Measurements from ENCODE around the gene GNG13.
"Not testable (repeated sequence)": the region's sequence is repeated elsewhere in the genome, so short reads cannot be mapped to it uniquely, and the experiment has no call there.

The GNG13 gene

DNA sequence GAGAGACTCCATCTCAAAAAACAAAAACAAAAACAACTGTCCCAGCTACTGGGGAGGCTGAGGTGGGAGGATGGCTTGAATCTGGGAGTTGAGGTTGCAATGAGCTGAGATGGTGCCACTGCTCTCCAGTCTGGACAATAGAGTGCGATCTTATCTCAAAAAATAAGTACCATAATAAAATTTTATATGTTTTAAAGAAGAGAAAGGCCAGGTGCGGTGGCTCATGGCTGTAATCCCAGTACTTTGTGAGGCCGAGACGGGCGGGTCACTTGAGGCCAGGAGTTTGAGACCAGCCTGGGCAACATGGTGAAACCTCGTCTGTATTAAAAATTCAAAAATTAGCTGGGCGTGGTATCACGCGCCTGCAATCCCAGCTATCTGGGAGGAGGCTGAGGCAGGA lies 23.7 kb downstream of the GNG13 start:
- DNase-seq: no peak

GRCh38 chr16:776298-776697 lies 24.2 kb downstream of the GNG13 start:
- not testable (repeated sequence) for DNase-seq

DNA sequence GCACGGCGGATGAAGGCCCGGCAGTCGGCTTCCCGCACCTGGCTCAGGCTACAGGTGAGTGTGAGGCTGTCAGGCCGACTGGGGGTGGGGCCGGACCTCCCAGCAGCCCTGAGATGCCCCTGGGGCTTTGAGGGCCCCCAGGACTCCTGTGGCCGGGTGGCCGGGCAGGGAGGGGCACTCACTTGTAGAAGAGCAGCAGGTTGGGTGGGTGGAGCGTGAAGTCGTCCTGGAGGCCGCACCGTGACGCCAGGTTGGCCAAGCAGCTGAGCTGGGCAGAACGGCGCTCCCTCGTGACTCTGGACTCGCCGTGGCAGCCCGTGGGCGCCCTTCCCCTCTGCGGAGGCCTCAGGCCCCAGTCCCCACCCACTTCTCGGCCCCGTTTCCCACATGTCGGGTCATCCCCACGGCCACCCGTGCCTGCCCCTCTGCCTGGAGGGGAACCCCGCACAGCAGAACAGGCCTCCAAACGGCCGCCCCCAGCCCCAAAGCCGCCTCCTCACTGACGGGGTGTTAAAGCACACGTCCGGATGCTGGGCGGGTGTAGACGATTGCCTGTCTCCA lies 25.2 kb downstream of the GNG13 start:
- no peak for DNase-seq

GRCh38 chr16:774086-775001 lies 26.2 kb downstream of the GNG13 start:
- DNase-seq: no peak

GRCh38 chr16:772959-773358 lies 27.6 kb downstream of the GNG13 start:
- no peak for DNase-seq

- no peak for DNase-seq
These were observed 30.1 kb downstream of the GNG13 start for GRCh38 chr16:770411-770810.

GRCh38 chr16:769934-770333 lies 30.6 kb downstream of the GNG13 start:
- DNase-seq: no peak

DNA sequence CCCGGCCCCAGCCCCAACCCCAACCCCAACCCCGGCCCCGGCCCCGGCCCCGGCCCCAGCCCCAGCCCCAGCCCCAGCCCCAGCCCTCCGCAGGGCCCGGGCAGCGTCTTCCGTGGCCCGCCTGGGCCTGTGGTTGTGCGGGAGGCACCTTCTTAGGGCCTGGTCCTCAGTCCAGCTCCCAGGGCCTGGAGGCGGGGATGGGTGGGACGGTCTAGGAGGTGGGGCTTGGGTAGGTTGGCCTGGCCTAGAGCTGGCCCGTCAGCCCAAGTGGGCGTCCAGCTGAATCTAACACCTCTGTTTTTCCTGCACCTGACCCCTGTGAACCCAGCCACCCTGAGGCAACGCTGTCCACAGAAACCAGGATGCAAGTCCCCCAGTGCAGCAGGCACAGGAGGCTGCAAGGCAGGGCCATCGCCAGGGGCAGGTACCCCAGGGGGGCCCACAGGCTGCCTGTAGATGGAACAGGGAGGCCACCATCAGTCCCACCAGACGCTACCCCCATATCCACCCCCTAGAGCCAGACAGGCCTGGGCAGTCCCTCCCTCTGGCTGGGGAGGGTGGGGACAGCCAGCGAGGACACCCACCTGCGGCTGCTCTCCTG lies 31.2 kb downstream of the GNG13 start:
- DNase-seq: no peak

DNA sequence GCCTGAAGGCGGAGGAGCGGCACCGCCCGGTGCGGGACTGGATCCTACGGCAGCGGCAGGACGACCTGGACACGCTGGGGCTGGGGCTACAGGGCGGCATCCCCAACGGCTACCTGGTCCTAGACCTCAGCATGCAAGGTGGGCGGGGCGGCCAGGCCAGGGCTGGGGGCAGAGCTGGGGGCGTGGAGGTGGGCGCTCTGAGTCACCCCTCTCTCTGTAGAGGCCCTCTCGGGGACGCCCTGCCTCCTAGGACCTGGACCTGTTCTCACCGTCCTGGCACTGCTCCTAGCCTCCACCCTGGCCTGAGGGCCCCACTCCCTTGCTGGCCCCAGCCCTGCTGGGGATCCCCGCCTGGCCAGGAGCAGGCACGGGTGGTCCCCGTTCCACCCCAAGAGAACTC lies 32.1 kb downstream of the GNG13 start:
- DNase-seq: no peak

GRCh38 chr16:767743-768235 lies 32.7 kb downstream of the GNG13 start:
- DNase-seq: no peak

- DNase-seq: no peak
These were observed 33.5 kb downstream of the GNG13 start for GRCh38 chr16:766820-767640.

DNA sequence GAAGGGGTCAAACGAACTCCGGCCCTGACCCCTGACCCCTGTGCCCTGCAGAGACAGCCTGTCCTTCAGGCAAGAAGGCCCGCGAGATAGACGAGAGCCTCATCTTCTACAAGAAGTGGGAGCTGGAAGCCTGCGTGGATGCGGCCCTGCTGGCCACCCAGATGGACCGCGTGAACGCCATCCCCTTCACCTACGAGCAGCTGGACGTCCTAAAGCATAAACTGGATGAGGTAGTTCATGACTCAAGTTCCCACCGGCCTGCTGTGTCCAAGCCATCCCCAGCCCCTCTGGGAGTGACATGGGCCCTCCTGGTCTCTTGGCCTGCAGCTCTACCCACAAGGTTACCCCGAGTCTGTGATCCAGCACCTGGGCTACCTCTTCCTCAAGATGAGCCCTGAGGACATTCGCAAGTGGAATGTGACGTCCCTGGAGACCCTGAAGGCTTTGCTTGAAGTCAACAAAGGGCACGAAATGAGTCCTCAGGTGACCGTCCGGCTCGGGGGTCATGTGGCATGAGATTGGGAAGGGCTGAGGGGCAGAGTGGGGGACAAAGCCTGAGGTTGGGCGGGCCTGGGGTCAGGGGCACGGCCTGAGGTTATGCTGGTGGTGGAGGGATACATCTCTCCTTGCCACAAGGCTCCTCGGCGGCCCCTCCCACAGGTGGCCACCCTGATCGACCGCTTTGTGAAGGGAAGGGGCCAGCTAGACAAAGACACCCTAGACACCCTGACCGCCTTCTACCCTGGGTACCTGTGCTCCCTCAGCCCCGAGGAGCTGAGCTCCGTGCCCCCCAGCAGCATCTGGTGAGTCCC lies 34.3 kb downstream of the GNG13 start:
- no peak for DNase-seq

DNA sequence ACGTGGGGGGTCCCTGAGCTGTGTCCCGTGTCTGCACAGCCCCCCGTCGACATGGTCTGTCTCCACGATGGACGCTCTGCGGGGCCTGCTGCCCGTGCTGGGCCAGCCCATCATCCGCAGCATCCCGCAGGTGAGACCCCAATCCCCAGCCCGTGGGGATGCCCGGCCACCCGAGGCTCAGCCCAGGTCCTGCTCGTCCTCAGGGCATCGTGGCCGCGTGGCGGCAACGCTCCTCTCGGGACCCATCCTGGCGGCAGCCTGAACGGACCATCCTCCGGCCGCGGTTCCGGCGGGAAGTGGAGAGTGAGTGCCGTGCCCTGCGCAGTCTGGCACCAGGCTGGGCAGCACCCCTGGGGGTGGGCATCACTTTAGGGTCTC lies 35.1 kb downstream of the GNG13 start:
- no peak for DNase-seq

DNA sequence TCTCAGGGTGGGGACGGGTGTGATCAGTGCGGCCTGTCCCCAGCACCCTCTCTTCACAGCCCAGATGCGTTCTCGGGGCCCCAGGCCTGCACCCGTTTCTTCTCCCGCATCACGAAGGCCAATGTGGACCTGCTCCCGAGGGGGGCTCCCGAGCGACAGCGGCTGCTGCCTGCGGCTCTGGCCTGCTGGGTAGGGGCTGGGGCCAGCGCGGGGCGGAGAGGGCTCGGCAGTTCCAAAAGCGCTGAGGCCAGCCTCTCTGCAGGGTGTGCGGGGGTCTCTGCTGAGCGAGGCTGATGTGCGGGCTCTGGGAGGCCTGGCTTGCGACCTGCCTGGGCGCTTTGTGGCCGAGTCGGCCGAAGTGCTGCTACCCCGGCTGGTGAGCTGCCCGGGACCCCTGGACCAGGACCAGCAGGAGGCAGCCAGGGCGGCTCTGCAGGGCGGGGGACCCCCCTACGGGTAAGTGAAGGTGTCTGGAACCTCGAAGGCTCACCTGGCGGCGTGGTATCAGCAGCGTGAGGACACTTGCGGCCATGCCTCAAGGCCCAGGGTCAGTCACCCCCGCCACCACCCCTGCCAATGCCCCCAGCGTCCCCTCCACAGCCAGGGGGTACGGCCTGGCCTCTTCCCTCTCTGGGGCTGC lies 35.6 kb downstream of the GNG13 start:
- DNase-seq: no peak

GRCh38 chr16:764184-764750 lies 36.3 kb downstream of the GNG13 start:
- DNase-seq: no peak

DNA sequence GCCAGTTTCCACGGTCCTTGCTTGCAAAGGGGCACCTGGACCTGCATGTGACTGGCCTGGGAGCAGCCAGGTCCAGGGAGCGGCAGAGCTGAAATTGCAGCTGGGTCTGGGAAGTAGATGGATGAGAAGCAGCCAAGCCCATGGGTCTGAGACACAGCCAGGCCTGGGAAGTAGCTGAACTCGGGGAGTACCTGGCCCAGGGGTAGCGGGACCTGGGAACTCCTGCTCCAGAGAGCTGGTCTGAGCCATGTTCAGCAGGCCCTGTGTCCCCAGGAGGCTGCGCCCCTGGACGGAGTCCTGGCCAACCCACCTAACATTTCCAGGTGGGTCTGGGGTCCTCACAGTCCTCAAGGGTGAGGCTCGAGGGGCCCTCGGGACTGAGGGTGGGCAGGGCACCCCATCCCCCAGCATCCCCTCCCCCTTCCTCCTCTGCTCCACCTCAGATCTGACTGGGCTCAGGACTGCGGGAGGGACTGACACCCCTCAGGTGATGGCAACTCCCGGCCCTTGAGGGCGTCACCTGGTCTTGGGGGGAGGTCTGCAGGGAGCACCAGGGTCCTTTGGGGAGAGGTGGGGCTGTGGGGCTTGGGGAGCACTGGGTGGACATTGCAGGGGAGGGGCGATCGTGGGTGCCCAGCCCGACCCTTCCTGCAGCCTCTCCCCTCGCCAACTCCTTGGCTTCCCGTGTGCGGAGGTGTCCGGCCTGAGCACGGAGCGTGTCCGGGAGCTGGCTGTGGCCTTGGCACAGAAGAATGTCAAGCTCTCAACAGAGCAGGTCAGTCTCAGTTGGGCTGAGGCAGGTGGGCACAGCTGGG lies 37.0 kb downstream of the GNG13 start:
- DNase-seq: no peak

DNA sequence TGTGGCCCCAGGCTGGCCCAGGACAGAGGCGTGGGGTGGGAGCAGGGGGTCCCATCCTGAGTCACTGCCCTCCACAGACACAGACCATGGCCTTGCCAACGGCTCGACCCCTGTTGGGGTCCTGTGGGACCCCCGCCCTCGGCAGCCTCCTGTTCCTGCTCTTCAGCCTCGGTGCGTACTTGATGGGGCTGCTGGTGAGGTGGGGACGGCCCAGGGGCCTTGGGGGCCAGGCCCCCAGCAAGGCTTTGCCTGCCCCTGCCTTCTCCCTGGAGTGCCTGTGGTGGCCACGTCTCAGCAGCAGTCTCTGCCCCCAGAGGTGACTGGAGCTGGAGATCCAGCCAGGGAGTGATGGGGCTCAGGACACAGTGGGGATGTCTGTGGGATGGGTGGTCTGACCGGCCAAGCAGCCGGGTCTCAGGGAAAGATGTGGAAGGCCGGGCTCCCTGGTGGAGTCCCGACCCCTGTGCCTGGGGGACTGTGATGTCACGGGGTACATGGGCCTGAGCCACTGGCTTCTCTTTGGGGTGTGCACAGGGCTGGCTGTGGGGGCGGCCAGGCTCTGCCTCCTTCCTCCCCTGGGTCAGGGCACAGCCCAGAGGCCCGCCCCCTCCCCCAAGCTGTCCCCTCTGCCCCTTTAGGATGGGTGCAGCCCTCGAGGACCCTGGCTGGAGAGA lies 37.8 kb downstream of the GNG13 start:
- DNase-seq: no peak

DNA sequence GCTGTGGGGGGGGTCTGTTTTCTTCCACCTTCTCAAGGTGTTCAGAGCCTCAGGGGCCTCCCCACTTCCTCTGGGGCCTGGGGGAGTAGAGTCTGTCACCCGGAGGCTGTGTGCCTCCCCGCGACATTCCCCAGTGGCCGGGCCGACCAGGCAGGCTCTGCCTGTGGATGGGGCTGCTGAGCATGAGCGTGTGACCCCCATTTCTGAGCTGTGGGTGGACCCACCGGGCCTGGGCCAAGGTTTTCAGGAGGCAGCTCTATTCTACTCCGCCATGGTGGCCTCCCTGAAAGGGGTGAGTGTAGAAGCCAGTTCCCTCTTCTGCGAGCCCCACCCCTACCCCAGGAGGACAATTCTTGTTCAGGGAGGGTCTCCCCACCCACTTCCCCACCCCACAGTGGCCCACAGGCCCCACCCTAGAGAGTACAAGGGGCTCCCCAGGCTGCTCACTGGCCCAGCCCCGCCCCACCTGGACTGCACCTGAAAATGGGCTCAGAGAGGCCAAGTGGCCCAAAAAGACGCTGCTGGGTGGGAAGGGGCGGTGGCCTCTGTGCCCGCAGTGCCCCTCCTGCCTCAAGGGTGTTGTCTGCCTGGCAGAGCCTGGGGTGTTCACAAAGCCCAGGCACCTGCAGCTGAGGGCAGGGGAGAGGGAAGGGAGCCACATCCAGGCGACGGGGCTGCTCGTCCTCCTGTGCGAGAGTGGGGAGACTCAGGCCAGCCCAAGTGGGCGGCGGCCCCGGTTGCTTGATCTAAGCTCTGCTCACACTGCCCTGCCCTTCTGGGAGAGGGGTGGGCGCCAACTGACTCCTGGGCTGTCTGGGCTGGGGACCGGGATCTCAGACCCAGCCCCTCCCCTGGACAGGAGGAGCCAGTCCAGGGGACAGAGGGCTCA lies 38.7 kb downstream of the GNG13 start:
- no peak for DNase-seq

Data from hematopoietic multipotent progenitor cell treated with erythropoietin and hydrocortisone succinate and interleukin-3 and kit ligand, for 6 days (in vitro differentiated cells).